Skin of body (tissue), 2 donors: ENCODE measurements around the gene TRDMT1. TPM values are rescaled to one million over a fixed set of nuclear protein-coding genes. Genes with fewer than 3 reads are reported as not detected.
A peak's percentile ranks its signal among the peaks of the same experiment; 100 is the strongest.

Experiments used
- DNase-seq: peaks from one replicate; lab custom pipeline; 2025; lab: John Stamatoyannopoulos, UW
- total RNA-seq: library from RNA; depleted of rRNA; stranded (reverse); fragments of >200 nt; gene quantifications from one replicate; pipeline ENCODE4 v1.2.3, GENCODE V29; 2014

TRDMT1 gene, protein sequence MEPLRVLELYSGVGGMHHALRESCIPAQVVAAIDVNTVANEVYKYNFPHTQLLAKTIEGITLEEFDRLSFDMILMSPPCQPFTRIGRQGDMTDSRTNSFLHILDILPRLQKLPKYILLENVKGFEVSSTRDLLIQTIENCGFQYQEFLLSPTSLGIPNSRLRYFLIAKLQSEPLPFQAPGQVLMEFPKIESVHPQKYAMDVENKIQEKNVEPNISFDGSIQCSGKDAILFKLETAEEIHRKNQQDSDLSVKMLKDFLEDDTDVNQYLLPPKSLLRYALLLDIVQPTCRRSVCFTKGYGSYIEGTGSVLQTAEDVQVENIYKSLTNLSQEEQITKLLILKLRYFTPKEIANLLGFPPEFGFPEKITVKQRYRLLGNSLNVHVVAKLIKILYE
- 17.7 TPM for total RNA-seq

DNA sequence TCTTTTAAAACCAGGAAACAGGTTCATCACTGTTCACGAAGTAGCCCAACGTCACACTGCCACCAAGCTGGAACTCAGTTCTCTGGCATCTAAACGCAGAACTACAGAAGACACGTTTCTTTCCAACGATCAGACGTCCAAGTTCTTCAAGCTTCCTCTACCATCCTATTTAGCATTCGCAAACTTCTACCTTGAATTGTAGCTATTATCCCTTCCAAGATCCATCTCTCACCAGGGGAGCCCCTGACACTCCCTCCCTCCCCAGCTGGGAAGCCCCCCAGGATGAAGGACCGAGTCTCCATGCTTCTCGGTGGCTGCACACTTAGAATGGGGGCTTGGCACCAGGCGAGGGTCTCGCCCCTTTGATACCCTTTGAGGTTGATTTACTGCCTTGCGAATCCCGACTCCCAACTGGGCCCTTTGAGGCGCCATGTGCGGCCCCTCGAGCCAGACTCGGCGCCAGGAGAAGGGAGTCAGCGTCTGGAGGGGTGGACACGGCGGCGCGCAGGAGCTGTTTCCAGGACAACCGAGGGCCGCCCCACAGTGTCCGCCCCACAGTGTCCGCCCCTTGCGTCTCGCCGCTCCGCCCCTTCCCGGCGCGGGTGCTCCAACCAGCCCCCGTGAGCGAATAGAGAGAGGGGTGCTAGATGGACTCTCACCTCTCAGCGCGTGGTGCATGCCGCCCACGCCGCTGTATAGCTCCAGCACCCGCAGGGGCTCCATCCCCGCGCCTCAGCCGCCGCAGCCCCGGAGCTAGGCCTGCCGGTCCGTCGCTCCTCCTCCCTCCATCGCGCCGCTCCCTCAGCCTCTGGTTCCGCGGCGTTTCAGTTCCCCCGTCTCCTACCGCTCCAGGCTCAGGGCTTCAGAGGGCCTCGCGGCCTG is at the start of gene TRDMT1:
TSS of gene TRDMT1 (minus strand) at position 761 of the 882 bp plus-strand sequence. CDS start at position 723, 38 bp downstream.
- DNase-seq, result peak; percentile 92

DNA sequence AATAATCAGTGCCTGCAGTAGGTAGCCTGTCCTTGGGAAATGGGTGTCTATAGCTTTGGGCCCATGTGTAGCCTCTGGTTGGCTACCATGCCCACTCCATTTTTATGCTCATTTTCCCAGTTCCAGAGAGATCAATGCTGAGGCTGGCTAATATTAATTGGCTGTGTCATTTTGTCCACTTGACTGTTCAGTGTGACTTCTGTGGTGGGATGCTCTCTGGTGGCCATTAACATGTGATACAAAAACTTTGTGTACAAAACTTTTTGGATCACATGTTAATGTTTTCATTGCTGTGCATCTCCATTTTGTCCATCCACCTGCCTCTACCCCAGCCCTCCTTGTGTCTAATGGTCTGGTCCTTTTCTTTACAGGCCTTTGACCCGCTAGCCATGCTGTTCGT is 49.3 kb upstream of the TRDMT1 start:
- DNase-seq, result no peak

DNA sequence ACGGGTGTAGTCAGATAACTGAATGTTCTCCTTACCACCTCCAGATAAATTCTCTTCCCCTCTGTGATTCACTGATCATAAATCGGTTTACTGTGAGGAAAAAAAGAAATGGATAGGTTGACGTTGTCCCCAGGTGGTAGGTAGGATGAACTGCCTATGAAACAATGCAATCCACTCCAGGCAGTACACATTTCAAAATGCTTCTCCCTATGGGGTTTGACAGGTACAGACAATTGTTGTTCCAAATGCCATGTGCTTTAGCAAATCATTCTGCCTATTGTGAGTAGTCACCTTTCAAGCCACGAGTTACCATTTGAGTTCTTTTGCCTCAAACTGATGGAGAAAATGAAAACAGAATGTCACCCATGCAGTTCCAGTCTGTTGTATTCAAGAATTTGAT is 48.3 kb upstream of the TRDMT1 start:
- DNase-seq, result no peak

DNA sequence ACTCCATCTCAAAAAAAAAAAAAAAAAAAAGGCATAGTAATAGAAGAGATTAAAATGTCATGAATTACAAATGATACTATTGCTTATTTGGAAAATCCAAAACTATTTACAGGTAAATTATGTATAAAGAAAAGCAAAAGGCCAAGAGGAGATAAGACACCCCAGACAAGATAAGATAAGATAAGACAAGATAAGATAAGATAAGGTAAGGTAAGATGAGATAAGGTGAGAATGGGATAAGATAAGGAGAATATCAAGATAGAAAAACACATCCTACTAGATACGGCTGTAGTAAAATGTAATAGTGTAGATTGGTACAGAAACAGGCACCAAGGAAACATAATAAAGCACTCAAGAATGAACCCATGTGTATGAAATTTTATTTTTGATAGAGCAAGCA is 47.5 kb upstream of the TRDMT1 start:
- no peak for DNase-seq

DNA sequence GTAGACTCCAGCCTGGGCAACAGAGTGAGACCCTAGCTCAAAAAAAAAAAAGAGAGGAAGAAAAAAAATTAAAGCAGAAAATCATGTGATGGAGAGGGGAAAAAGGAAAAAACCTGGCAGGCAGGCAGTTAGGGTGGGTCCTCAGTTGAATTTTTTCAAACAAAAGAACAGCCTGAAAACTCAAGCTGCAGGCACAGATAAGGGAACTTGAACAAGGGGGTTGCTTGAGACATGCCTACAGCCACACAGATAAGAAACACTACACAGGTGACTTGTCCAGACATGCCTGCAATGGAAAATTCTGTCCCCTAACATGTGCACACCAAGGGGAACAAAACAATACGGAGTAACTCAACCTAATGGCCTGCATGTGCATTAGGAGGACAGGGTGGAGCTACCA is 45.7 kb upstream of the TRDMT1 start:
- no peak for DNase-seq

DNA sequence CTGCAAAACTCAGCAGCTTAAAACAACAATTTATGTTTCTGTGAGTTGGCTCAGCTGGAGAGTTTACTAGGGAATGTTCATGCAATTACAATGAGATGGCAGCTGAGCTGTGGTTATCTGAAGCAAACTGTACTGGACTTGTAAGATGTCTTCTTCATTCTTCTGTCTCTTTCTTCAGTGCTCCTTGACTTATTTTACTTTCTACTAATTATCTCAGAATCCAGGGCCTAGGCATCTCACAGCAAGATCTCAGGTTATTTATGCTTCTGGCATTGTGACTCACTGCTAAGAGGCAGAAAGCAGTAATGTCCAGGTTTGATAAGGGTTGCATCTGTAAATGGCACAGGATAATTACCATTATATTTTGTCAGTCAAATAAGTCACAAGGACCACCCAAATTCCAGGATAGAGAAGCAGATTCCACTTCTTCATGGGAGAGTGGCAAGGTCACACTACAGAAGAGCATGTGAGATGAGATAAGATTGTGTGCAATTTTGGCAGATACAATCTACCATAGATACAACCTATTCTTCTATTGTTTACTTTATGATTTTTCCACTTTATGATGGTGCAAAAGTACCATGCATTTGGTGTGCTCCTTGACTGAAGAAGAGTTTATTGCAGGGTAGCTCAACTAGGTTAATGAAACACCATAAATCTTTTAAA is 43.4 kb upstream of the TRDMT1 start:
- DNase-seq, result no peak

DNA sequence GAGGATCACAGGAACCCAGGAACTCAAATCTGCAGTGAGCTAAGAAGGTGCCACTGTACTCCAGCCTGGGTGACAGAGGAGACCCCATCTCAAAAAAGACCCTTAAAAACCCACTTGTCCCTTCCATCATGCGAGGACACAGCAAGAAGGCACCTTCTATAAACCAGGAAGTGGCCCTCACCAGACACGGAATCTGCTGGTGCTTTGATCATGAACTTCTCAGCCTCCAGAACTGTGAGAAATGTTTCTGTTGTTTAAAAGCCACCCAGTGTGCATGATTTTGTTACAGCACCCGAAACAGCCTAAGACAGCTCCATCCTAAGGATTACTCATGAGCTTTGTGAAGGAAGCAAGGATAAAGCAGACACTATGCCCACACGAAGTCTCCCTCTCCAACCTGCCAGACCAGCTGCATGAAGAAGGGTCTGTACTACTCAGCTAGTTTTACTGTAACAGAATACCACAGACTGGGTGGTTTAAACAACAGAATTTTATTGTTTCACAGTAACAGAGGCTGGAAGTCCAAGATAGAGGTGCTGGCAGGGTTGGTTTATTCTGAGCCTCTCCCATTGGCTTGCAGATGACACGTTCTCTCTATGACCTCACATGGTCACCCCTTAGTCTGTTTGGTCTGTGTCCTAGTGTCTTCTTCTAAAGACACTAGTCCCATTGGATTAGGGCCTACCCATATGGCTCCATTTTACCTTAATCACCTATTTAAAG is 40.3 kb upstream of the TRDMT1 start:
- DNase-seq, result no peak

DNA sequence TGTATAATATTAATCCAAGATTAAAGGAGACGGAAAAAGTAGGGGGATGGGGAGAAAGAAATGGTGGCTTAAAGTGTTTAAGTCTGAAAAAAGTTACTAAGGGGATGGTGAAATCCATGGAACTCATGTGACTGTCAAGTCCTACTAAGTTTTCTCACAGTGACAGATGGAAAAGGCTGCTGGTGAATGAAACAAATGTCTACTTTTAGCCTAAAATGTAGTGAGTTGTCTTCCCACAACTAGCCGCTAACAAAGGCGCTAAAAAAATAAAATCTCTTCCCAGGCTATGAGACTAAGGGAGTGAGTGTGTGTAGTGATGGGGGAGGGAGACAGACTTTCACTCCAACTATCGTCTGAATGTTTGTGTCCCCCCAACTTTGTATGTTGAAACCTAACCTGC is 39.1 kb upstream of the TRDMT1 start:
- DNase-seq, result peak; percentile 49

DNA sequence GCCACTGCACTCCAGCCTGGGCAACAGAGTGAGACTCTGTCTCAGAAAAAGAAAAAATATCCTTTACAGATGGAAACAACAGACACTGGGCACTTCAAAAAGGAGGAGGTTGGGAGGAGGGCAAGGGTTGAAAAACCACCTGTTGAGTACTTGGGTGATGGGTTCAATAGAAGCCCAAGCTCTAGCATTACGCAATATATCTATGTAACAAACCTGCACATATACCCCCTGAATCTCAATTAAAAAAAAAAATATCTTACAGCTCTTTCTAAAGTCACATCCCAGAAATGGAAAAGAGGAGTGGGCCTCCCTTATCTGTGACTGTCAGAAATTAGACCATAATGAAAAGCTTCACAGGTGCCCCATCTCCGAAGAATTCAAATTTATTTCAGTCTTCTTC is 38.6 kb upstream of the TRDMT1 start:
- no peak for DNase-seq

DNA sequence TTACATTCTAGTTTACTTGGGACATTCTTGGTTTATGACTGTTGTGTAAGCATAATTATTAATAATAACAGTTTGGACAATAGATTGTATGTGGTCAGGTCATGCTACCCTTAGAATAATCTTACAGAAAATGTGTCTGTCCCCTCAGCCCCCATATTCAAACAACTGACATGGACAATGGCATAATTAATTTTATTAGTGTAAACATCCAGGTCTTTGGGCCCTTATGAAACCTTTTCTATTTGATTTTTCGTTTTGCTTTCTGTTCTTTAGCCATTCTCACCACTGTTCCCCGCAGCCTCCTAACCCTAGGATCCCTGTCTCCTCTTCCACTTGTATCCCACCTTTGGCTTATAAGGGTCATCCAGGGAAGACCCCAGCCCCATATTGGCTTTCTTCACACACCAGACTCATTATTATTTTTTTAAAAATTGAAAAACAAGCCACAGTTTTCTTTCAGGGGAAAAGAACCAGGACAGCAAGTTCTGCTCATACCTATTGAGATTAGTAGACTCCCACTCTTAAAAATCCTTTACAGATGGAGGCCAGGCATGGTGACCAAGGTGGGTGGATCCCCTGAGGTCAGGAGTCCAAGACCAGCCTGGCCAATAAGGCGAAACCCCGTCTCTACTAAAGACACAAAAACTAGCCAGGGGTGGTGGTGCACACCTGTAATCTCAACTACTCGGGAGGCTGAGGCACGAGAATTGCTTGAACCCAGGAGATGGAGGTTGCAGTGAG is 38.0 kb upstream of the TRDMT1 start:
- DNase-seq, result no peak

DNA sequence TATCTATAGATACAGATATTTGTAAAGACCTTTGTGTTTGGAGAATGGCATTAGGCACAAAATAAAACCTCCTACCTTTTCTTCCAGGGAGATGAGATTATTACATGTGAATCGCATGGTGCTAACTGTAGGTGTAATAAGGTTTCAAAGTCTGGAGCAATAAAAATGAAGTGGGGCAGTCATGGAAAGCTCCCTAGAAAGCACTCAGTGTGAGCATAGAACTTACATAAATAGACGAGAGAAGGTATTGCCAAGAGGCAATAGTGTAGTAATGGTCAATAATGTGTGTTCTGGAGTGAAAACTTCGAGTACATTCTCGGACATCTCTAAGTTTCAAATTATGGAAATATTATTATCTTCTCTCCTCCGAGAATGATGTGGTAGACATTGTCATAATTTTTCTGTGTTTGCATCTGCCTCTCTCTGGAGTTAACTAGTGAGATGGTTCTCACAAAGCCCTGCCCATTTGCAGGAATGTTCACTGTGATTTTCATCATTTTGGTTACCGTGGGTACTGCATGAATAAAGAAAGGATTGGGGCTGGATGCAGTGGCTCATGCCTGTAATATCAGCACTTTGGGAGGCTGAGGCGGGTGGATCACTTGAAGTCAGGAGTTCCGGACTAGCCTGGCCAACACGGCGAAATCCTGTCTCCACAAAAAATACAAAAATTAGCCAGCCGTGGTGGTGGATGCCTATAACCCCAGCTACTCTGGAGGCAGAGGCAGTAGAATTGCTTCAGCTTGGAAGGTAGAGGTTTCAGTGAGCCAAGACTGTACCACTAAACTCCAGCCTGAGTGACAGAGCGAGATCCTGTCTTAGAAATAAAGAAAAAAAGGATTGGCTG is 37.2 kb upstream of the TRDMT1 start:
- DNase-seq, result peak; percentile 83

DNA sequence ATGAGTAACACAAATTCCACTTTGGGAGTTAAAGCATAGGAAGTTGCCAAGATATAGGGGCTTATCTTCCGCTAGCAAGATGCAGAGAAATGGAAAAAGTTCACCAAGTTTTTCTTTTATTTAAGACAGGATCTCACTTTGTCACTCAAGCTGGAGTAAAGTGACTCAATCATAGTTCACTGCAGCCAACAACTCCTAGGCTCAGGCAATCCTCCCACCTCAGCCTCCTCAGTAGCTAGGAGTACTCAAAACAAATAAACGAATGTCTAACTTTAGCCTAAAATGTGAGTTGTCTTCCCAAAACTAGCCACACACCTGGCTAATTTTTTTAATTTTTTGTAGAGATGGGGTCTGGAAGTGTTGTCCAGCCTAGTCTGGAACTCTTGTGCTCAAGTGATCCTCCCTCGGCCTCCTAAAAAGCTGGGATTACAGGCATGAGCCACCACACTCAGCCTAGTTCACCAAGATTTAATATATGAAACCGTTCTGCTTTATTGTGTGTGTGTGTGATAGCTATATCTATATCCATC is 36.5 kb upstream of the TRDMT1 start:
- DNase-seq, result no peak

DNA sequence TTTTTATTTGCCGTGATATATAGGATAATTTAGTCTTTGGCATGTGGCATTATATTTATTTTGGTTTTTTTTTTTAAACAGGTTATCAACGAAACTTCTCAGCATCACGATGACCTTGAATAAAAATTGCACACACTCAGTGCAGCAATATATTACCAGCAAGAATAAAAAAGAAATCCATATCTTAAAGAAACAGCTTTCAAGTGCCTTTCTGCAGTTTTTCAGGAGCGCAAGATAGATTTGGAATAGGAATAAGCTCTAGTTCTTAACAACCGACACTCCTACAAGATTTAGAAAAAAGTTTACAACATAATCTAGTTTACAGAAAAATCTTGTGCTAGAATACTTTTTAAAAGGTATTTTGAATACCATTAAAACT is 35.7 kb upstream of the TRDMT1 start:
- no peak for DNase-seq

DNA sequence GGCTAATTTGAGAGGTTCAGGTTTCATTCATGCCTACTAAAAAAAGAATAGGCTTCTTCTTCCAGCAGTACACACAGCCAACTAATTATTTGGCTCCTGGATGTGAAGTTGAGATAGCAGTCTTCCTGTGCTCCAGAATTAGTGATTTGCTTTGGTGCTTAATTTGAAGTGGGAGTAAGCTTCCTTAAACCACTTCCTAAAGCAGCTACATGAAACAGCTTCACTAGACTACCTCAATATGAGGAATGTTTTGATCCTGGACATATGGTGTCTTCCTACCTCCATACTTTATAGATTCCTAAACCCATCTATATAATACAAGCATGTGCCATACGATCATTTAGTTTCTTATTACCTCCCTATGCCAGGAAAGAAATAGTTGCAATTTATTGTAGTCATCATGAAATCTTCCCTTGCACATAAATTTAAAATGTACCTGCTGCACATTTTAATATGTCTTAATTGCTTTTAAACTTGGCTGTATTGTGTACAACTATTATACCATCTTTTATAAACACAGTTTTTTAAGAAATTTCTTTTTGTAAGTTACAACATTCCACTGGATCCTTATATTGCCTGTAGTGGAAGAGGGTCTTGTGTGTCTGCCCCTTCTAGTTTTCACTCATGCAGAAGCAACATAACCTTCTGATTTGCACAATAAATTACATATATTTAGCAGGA is 35.1 kb upstream of the TRDMT1 start:
- no peak for DNase-seq

DNA sequence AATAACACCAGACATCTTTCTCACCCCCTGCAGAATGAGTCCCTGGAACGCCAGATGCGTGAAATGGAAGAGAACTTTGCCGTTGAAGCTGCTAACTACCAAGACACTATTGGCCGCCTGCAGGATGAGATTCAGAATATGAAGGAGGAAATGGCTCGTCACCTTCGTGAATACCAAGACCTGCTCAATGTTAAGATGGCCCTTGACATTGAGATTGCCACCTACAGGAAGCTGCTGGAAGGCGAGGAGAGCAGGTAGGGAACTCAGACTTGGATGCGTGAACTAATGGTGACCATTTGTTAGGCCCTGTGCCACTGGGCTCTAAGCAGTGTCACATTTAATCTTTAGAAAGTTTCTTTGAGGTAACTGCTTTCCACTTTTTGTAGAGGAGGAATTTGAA is 33.7 kb upstream of the TRDMT1 start:
- no peak for DNase-seq

DNA sequence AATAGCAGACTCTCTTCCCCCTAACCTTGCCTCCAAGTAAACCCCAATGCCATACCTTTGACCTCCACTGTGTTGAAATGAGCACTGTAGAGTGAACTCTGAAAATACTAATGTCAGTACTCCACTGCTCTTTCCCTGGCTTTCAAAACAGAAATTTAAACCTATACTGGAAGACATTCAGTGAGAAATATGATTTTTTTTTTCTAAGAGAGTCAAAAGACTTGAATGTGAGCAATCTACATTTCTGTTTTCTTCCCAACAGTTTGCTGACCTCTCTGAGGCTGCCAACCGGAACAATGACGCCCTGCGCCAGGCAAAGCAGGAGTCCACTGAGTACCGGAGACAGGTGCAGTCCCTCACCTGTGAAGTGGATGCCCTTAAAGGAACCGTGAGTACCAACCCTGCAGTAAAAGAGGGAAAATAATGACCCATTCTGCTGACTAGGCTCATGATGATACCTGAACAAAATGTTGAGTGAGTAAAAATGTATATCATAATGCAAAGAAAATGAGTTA is 33.0 kb upstream of the TRDMT1 start:
- no peak for DNase-seq

DNA sequence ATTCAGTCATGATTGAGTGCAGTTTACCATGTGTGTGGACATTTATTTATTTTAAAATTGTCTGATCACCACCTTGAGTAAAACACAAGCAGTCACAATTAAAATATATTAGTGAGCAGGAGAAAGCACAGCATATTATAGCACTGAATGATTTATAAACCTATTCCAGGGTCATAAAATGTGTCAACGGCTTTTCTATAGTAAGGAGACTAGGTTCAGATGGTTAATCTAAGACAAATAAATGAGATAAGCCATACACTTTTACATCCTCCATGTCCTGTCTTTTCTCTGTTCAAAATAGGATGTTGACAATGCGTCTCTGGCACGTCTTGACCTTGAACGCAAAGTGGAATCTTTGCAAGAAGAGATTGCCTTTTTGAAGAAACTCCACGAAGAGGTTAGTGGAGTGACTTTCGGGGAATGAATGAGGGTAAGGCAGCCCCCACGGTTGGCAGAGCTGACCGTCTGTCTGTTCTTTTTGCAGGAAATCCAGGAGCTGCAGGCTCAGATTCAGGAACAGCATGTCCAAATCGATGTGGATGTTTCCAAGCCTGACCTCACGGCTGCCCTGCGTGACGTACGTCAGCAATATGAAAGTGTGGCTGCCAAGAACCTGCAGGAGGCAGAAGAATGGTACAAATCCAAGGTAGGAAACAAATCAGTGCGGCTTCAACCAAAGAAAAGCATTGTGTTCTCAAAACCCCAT is 32.0 kb upstream of the TRDMT1 start:
- DNase-seq, result no peak
